PFSK-1 (cell line): Measurements from ENCODE around the gene PPP4R4.

Experiments
- POLR2AphosphoS5 ChIP-seq: IDR thresholded peaks from 2 replicates; pipeline ENCODE4 v1.6.1; 2012; ENCODE audit warnings: low read depth, mild to moderate bottlenecking, control low read depth, low read length, moderate library complexity
- TAF1 ChIP-seq: IDR thresholded peaks from 2 replicates; pipeline ENCODE4 v1.6.1; 2012; ENCODE audit warnings: low read length, control low read depth, borderline replicate concordance; ENCODE audit not compliant: insufficient read depth

- TF ChIP-seq TAF1 (no peak), POLR2AphosphoS5 (no peak)
Measured at GRCh38 chr14:94175747-94176146, 1.6 kb downstream of the PPP4R4 start.
